ENCODE measurements around the gene ZMIZ1.

ZMIZ1 gene

DNA sequence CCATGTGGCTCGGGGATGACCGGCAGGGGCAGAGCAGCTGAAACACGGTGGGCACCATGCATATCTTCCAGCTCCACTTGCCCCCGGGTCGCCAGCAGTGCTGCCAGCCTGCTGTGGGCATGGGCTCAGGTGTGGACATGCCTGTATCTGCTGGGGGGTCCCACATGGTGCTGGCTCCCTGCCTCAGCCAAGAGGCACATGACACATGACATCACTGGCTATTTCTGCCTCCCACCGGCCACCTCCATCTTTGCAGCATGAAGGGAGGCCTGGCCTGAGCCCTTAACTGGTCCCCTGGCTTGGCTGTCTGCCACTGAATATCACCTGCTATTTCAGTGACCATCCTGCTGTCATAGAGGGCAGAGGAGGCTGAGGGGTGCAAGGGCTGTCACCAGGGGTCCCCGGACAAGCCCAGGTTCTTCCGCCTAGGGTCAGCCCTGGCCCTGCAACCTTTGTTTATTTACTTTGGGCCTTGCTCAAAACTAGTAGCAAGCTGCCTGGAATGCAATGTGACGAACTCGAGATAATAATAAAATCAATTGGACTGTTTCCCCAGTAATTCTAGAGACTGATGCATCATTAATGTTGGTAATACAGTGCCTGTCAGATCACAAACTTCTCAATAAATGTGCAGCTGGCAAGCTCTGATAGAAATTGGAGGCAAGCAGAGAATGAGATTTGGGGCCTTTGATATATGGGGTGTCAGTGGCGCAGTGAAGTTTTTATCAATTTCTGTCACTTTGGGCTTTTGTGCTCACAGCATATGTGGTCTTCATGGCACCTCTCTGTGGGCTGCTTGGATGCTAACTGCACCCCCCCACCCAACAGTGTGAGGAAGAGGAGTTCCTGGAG is 28.5 kb downstream of the ZMIZ1 start:
- no peak for DNase-seq (ENCODE audit: low spot score)

DNA sequence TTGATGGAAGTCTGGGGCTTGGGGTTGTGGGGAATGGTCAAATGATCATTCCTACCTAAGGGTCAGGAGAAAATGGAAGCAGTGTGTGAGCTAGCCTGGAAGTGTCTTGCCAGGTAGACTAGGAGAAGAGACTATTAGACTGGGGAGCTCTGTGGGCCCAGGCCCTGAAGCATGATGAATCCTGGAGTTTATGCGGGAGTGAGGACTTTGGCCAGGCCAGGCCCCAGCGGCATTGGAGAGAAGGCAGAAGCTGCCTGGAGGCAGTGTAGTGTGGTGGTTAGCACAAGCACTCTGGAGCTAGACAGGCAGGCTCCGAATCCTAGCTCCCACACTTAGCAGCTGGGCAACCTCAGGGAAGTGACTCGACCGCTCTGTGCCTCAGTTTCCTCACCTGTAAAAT is 29.3 kb downstream of the ZMIZ1 start:
- DNase-seq (ENCODE audit: low spot score), result no peak

DNA sequence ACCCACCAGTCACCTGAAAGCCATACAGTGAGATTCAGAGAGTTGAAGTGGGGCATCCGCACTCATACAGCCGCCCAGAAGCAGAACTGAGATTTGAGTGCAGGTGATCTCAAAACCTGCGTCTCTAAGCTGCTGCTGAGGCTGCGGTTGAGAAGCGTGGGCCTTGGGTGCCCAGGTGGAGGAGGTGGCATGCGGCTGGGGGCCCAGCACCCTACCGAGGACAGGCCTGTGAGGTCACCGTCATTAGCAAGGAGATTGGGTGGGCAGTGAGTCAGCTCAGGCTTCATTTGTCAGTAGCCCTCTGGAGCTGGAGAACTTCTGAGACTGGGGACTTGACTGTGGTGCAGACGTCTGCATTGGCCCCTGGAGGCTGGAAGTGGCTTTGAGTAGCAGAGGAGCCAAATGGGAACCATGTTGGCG is 29.8 kb downstream of the ZMIZ1 start:
- no peak for DNase-seq (ENCODE audit: low spot score)

DNA sequence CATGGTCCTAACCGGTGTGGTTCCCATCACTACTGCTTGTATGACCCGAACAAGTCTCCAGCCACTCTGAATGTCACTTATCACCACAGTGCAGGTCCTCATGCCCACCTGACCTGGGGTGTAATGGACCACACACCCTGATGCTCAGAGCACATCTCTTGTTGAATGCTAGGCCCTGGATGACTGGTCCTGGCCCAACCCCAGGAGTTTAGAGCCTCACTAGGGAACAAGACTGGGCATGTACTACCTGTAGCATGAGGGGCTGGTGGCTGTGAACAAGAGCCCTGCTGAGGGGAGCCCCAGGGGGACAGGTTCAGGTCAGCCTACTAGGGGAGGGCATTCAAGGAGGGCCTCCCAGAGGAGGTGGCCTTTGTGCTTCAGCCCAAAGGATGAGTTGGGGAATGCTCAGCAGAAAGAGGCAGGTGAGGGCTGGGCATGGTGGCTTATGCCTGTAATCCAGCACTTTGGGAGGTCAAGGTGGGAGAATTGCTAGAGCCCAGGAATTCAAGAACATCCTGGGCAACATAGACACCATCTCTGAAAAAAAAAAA is 31.2 kb downstream of the ZMIZ1 start:
- no peak for DNase-seq (ENCODE audit: low spot score)

DNA sequence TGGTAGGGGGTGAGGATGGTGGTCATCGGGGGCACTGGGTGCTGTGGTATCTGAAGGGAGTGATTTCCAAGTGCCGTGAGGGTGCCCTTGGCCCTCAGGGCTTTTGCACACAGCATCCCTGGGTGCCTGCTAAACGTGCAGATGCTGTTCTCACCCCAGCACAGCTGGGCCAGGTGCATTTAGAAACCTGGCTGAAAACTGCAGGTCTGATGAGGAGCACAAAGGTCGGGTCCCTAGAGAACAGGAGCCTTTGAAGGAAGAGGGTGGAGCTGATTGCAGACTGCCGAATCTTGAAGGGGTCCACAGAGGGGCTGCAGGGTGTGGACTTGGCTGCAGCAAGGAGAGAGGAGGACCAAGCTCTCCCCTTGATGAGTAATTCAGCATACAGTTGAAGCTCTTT is 32.0 kb downstream of the ZMIZ1 start:
- DNase-seq (ENCODE audit: low spot score), result no peak

DNA sequence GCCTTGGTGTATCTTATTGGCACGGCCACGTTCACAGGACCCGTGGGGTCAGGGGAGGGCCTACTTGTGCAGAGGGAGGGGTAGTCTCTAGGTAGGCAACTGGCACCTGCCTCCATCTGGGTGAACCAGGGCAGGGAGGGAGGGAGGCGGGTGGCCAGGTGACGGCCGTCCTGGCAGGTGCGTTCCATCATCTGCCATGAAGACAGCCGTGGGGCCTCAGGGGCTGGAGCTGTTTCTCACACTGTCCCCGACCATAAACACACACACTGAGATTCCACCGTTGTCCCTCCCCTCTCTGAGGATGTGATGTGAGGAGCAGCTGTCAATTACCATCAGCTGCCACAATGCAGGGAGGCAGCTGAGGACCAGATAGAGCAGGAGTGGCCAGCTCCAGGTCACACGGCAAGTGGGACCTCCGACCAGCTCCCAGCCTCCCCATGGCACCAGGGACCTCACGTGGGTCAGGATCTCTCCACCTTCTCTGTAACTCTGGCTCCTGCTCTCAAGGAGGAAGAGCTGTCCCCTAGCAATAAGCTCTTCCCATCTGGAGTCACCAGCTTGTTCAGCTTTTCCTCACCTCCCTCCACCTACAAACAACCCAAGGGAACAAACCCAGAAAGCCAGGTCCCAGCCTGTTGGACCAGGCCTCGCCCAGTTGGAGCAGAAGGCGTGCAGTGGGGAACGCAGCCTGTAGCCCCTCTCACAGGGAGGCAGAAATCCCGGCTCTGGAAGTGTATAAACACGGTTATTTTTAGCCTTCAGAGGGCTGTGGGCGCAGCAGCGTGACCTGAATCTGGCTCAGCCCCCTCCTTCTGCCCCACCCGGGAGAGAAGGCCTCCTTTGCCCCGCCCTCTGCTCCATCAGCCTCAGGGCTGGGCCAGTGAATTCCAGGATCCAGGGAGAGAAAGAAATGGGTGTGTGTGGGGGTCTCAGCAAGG is 33.1 kb downstream of the ZMIZ1 start:
- no peak for DNase-seq (ENCODE audit: low spot score)

DNA sequence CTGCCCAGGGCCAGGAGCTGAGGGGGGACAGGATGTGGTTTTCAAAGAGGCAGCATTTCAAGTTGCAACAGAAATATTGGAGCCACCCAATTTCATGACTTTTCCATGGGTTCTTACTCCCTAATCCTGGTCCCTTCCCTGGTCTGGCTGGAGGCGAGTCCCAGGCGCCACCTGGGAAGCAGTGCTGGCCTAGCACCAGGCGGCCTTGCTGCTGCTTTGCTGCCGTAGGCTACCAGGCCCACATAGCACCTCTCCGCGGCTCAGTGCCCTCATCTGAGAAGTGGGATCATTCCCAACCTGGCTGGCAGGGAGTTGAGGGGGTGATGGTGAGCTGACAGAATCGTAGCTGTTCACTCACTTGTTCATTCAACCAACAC is 33.7 kb downstream of the ZMIZ1 start:
- no peak for DNase-seq (ENCODE audit: low spot score)

DNA sequence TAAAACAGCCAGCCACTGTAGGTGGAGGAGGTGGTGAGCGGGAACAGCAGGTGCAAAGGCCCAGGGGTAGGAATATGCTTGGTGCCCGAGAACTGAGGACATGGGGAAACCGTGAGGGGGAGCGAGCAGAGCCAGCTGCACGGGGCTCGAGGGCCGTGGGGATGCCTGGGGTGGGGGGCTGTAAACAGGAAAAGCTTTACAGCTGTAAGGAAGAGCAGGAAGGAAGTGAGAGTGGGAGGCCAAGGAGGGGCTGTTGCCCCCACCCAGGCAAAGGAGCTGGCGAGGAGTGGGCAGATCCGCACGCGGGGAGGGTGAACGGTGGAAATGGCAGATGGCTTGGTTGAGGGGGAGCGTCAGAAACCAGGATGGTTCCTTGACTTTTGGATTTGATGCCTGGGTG is 34.4 kb downstream of the ZMIZ1 start:
- no peak for DNase-seq (ENCODE audit: low spot score)

DNA sequence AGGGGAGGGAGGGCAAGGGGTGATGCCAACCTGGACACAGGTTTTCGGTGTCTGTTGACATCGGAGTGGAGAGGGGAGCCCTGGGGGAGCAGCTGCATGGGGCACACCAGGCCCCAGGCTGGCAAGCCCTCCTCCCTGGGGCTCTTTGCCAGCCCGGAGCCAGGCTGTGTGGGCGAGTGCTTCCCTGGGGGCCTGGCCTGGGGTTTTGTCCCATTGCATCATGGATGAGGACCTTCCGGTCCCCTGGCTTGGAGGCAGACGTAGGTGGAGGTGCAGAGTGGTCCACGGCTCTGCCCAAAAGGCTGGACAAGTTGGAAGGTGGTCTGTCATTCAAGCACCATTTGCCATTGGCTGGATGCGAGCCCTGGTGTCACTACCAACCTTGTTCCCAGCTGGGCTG is 34.8 kb downstream of the ZMIZ1 start:
- DNase-seq (ENCODE audit: low spot score), result no peak

DNA sequence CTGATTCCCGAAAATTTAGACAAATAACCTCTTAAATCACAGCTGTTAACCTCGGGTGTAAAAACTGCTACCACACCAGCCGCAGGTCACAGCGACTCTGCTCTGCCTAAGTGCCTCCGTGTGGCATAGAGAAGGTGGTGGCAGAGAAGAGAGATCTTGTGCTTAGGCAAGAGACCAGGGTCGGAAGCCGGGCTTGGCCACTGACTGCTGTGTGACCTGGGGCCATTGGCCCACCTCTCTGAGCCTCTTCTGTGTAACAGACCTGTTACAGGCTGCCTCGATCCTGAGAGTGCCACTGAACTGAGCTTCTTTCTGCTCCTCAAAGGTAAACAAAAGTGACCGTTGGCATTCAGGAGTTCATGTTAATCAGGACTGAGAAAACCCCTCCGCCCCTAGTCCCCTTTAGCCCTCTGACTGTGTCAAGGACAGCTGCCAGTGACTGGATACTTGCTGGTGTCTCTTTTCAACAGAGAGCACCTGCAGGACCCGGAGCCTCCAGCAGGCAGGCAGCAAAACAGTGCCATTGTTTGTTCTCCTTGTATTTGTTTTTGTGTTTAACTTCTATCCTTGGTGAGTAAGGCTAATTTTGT is 36.5 kb downstream of the ZMIZ1 start:
- peak; percentile 40 for DNase-seq (ENCODE audit: low spot score)

DNA sequence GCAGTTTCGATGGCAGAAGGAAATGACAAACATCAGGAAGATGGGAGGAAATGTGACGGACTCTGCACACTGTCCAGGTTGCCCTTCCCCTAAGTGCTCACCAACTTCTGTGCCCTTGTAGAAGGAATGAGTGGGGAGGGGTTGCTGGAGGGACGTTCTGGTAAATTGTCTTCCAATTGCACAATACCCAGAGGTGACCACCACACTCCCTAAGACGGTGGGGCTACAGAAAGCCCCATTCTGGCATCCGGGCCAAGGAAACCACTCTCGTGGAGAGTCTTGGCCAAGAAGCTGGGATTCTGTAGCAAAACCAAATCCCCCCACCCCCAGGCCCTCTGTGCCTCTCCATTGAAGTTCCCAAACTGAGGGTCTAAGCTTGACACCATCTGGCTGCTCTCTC is 37.1 kb downstream of the ZMIZ1 start:
- no peak for DNase-seq (ENCODE audit: low spot score)

DNA sequence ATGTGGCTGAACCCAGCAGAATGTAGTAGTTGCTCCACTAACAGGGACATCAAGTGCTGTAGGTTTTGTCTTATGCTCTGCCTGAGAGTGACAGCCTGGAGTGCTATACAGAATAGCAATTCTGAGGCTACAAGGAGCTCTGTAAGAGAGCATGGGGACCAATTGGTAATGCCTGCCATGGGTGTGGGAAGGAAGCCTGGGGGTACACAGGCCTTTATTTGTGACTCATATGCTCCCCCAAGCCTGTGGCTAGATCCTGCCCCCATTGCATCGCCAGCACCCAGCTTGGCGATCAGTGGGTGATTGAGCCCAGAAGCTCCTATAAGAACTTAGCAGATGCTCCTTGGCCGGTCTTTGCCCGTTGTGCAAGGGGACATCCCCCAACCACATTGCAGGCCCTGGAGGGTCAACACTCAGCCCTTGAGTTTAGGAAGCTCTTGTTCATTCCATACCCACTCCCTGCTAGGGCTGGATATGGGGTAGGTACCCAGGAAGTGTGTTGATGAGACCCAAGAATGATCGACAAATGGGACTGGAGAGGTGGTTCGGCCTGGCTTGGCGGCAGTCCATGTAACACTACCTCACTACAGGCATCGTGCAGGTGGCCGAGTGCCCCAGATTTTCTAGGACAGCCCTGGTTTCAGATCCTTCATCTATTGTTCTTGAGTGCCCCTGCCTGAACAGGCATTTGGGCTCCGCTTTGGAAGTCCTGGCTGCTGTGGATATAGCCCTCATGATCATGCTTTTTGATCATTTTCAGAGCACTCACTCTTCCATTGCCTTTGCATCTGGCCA is 37.7 kb downstream of the ZMIZ1 start:
- no peak for DNase-seq (ENCODE audit: low spot score)

DNA sequence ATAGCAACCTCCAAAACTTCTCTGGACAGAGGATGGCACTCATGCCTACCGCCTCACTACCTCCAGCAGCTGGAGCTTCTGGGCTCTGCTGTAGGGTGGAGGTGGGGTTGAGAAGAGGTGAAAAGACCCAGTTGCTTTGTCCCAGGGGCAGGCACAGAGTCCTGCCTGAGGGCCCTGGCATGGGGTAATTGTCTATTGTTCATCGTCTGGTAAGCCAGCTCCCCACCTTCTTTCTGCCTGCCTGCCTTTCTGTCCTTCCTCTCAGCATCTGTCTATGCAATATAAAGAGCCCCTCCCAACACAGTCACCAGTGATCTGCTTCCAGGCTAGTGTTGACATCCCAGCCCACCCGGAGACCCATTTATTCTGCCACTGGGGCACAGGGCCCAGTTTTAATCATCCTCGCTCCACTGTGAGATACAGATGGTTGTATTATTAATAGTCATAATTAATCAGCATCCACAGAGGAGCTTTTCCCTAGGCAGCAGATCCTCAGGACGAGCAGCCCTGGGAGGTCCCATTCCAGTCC is 39.0 kb downstream of the ZMIZ1 start:
- DNase-seq (ENCODE audit: low spot score), result no peak

DNA sequence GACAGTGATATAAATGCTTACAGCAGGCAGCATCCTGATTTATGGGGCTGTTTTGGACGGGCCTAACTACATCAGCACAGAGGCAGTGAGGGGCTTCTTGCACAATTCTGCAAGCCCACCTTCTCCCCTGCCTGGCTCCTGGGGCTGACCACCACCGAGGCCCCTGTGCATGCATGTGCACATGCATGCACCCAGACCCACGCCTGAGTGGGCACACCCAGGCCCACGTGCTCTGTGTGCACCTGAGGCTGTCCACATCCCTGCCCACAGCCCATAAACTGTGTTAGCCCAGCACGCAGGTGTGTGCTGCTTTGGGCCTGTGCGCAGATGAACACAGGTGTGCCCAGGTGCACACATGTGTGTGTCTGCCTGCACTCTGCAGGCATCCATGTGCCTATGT is 40.0 kb downstream of the ZMIZ1 start:
- DNase-seq (ENCODE audit: low spot score), result no peak

DNA sequence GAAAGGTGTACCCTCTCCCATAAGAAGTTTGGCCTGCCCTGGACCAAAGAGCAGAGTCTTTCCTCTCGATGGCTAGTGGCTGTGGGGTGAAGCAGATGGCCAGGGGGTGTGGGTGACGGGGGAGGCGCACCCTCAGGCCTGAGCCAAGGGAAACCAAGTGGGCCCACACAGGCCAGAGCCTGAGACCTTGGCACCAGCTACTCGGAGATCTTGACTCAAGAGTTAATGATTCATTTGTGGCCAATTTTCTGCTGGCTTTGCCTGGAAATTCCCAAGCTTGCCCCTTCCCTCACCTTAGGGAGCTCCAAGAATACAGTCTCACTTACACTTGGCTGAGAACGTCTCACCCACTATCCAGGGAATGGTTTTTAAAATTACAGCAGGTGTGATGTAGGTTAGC is 42.7 kb downstream of the ZMIZ1 start:
- DNase-seq (ENCODE audit: low spot score), result peak; percentile 45

DNA sequence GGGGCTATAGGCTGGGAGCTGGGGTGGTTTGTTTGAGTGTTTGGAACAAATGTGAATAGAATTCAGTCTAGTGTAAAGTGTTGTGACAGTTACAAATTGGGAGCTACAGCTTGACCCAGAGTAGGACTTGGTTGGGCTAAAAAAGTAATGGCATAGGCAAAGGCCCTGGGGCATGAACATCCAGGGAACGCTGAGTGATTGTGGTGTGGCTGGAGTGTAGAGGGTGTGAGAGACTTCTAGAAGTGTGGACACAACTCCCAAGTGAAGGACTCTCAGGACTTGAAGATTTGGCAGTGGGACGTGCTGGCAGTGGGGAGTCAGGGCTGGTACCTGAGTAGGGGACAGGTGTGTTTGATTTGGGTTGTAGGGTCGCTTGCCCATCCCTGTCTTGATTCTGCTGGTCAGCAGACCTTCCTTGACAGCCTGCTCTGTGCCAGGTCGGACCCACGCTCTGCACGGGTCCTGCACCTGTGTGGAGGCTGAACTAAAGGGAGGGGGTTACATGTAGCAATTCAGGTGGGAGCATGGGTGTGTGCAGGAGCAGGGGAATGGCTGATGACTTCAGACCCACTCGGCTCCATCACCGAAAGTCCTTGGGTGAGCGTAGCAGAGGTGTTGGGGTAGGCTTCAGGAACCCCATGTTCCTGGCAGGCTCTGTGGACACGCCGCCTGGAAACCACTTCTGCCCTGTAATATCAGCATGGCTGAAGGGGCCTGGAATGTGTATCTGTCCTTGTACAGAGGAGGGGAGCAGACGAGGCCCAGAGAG is 43.3 kb downstream of the ZMIZ1 start:
- DNase-seq (ENCODE audit: low spot score), result no peak

DNA sequence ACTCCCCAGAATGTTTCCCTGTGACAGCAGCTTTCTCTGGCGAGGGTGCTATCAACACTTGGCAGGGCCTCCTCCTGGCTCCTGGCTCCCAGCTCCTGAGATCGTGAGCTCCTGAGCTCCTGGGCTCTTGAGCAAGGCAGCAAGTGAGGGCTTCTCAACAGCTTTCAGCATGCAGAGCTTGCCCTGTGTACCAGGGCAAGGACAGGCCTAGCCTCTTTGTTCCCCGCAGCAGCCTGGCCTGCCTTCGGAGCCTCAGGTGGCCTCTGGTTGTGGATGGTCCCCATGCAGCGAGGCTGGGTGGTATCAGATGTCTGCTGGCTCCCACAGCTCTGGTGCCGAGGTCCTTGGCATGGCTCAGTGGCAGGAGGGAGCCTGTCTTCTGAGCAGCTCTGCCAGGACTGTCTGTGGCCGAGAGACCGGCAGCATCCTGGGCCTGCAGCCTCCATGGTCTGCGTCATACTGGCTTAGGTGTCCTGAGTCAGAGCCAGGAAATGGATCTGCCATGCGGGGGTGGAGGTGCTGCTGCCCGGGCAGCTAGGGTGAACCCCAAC is 44.2 kb downstream of the ZMIZ1 start:
- no peak for DNase-seq (ENCODE audit: low spot score)

DNA sequence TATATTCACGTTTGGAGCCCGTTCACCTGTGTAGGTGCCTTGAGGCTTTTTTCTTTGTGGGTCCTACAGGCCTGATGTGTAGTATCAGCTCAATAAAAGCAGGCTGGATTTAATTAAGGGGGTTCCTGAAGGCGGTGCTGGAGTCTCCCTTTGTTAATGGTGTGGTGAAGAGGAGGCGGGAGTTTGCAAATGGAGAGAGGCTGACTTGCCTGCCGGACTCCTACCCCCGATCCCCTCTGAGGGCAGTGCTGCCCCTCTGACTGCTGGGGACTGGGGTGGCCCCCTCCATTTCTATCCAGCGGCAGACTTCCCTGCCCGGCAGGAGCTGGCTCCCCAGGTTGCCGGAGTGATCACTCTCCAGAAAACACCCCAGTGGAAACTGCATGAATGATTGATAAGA is 45.1 kb downstream of the ZMIZ1 start:
- DNase-seq (ENCODE audit: low spot score), result no peak

DNA sequence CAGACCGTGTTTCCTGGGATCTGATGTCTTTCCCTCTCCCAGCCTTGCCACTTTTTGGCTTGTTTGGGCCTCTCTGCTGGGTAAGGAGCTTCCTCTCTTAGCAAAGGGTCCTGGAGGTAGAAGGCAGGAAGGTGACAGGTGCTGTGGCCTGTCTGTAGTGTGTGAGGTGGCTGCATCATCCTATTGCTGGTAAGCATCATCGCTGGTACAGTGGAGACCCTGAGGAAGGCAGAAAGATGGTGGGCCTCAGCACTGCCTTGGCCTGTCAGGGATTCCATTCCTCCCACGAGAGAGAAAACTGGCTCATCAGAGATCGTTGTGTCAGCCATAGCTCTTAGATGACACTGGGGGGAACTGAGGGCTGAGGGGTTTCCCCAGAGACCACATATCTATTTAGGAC is 46.5 kb downstream of the ZMIZ1 start:
- no peak for DNase-seq (ENCODE audit: low spot score)

DNA sequence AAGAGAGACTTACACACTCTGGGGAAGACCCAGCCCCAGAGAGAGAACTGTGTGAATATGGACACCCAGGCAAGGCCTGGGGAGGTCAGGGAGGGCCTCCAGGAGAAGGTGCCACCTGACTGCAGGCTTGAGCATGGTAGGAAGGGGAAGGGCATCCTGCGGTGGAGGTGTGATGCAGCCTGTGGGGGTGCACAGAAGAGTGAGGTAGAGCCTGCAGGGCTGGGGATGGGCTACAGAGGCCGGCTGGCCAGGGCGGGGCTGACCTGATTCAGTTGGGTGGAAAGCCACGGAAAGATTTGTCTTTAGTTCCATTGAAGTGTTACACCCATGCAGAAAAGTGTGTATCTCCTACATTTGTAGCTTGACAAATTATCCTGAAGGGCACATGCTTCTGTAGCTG is 47.6 kb downstream of the ZMIZ1 start:
- DNase-seq (ENCODE audit: low spot score), result no peak
